Thymus (tissue), 11 donors: ENCODE data around the gene KLHDC8A. TPM values are rescaled to one million over a fixed set of nuclear protein-coding genes. Genes with fewer than 3 reads are reported as not detected.
"Not testable (repeated sequence)": the region's sequence is repeated elsewhere in the genome, so short reads cannot be mapped to it uniquely, and the experiment has no call there.

ENCODE experiments used
- DNase-seq, 9 donors: peaks; one replicate each; pipeline ENCODE4 v3.0.0-alpha.2; 2013; ENCODE audit warnings: low spot score in 9 of 9, low read depth in 6 of 9, missing footprints in 1 of 9
- H3K27ac ChIP-seq, 2 donors: one replicate each; pipeline ENCODE4 v1.5.1; 2013; ENCODE audit warnings: control low read depth in 1 of 2, low read depth in 1 of 2, low read length in 1 of 2, mild to moderate bottlenecking in 1 of 2, moderate library complexity in 1 of 2
- H3K27me3 ChIP-seq, 2 donors: one replicate each; pipeline ENCODE4 v1.5.1; 2013; ENCODE audit warnings: low read length in 1 of 2; ENCODE audit not compliant: control insufficient read depth in 2 of 2, insufficient read depth in 1 of 2
- H3K36me3 ChIP-seq, 2 donors: one replicate each; pipeline ENCODE4 v1.5.1; 2013; ENCODE audit warnings: low read length in 1 of 2, mild to moderate bottlenecking in 1 of 2, moderate library complexity in 1 of 2; ENCODE audit not compliant: control insufficient read depth in 2 of 2, insufficient read depth in 2 of 2
- H3K4me1 ChIP-seq, 2 donors: one replicate each; pipeline ENCODE4 v1.5.1; 2013; ENCODE audit warnings: low read length in 2 of 2; ENCODE audit not compliant: control insufficient read depth in 2 of 2, insufficient read depth in 2 of 2
- H3K4me3 ChIP-seq, 2 donors: one replicate each; pipeline ENCODE4 v1.5.1; 2013; ENCODE audit warnings: low read length in 2 of 2, control low read depth in 1 of 2, mild to moderate bottlenecking in 1 of 2
- H3K9me3 ChIP-seq, 2 donors: one replicate each; pipeline ENCODE4 v1.5.1; 2013; ENCODE audit warnings: low read length in 1 of 2, mild to moderate bottlenecking in 1 of 2; ENCODE audit not compliant: control insufficient read depth in 2 of 2, insufficient read depth in 1 of 2
- WGBS: extraction: QIAGEN DNeasy Blood & Tissue Kit; methylation state at CpG from one replicate; pipeline ENCODE4 v1.1.7; 2013; 5-methylcytosine and 5-hydroxymethylcytosine counted together
- polyA plus RNA-seq: library from polyadenylated mRNA; stranded (reverse); fragments of 200-250 nt; gene quantifications from one replicate; pipeline ENCODE4 v1.2.3, GENCODE V29; 2013
- total RNA-seq: library from RNA; stranded (reverse); fragments of 120-200 nt; gene quantifications from one replicate; pipeline ENCODE4 v1.2.4, GENCODE V29; 2013
- donor health status: healthy.

The KLHDC8A gene
- total and polyA plus RNA-seq, 2 donors: 0.19 to 0.50 TPM

GRCh38 chr1:205373798-205374175 is 17.1 kb upstream of the KLHDC8A start:
- WGBS: 91% methylated on average over 2 of the region's 2 CpGs
- no peaks in the 10 kb centered on the region for H3K4me1 ChIP-seq
- no peak overlapping the region for H3K27ac ChIP-seq
- DNase-seq: no peak
- no peaks in the 10 kb centered on the region for H3K36me3 ChIP-seq
- no peak overlapping the region for H3K4me3 ChIP-seq
- no peaks in the 10 kb centered on the region for H3K9me3 ChIP-seq
- H3K27me3 ChIP-seq: peaks cover 2 to 28% of the 10 kb centered on the region in 2 donors

DNA sequence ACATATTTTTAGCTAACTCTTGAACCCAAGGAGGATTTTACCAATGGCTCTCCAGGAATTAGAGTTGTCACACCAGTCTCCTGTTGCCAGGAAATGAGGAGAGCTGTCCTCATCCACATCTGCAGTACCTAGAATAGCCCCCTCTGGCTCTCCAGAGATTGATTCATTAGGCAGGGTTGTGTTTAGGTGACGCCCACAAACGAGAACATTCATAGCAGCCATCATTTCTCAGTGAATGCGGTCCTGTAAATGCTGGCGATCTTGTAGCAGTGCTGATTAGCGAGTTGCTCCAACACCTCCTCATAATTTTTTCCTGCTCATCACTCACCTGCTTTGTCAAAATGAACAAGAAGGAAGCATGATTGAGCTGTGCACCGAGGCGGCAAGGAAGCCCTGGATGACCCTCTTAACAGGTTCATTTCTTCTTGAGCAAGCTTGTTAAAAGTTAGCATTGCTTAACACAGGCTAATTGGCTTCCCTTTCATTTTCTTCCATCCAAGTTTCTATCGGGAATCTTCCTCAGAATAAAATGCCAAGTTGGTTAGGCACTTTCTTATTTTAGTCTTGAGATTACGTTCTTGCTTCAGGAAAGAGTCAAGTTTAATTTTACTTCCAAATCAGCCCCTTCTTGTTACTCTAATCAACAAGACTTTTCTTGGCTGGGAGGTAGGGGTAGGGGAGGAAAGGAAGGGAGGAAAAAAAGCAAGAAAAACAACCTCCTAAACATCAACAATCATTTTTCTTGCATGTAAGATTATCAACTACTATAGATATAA is 16.5 kb upstream of the KLHDC8A start:
- Histone ChIP-seq H3K4me1 (no peaks in the 10 kb centered on the region), H3K4me3 (no peak overlapping the region), H3K27ac (no peak overlapping the region), H3K36me3 (no peaks in the 10 kb centered on the region), H3K9me3 (no peaks in the 10 kb centered on the region), H3K27me3 (peaks cover 2 to 23% of the 10 kb centered on the region in 2 donors)
- DNase-seq: no peak
- 82% methylated on average over 9 of the region's 9 CpGs for WGBS

- Histone ChIP-seq H3K9me3 (no peaks in the 10 kb centered on the region), H3K4me1 (no peaks in the 10 kb centered on the region), H3K4me3 (no peak overlapping the region), H3K36me3 (no peaks in the 10 kb centered on the region), H3K27ac (no peak overlapping the region), H3K27me3 (peaks cover 2 to 17% of the 10 kb centered on the region in 2 donors)
- 93% methylated on average over 11 of the region's 11 CpGs for WGBS
- DNase-seq: no peak
Observed at GRCh38 chr1:205371871-205372660, 15.3 kb upstream of the KLHDC8A start.

- DNase-seq: no peak
- H3K4me1 ChIP-seq: no peaks in the 10 kb centered on the region
- no peaks in the 10 kb centered on the region for H3K9me3 ChIP-seq
- peaks cover 2 to 9% of the 10 kb centered on the region in 2 donors for H3K27me3 ChIP-seq
- no peak overlapping the region for H3K27ac ChIP-seq
- no peaks in the 10 kb centered on the region for H3K36me3 ChIP-seq
- no peak overlapping the region for H3K4me3 ChIP-seq
Observed at GRCh38 chr1:205370780-205371179, 14.1 kb upstream of the KLHDC8A start.

- 44% methylated on average over 3 of the region's 3 CpGs for WGBS
- Histone ChIP-seq H3K36me3 (no peaks in the 10 kb centered on the region), H3K4me1 (no peaks in the 10 kb centered on the region), H3K9me3 (no peaks in the 10 kb centered on the region), H3K27me3 (peaks cover 0 to 5% of the 10 kb centered on the region in 2 donors), H3K4me3 (no peak overlapping the region), H3K27ac (no peak overlapping the region)
- DNase-seq: no peak
Observed at GRCh38 chr1:205369701-205370123, 13.0 kb upstream of the KLHDC8A start.

DNA sequence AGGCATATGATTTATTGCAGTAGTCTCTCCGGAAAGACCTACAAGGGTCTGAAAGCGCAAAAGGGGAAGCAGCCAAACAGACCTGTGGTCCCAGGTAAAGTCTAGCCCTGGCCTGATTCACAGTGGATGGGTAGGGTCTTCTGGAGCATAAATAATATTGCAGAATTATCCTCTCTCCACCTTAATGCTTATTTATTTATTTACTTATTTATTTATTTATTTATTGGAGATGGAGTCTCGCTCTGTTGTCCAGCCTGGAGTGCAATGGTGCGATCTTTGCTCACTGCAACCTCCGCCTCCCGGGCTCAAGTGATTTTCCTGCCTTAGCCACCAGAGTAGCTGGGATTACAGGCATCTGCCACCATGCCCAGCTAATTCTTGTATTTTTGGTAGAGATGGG is 11.8 kb upstream of the KLHDC8A start:
- Histone ChIP-seq H3K27me3 (no peaks in the 10 kb centered on the region), H3K4me3 (no peak overlapping the region), H3K36me3 (no peaks in the 10 kb centered on the region), H3K9me3 (no peaks in the 10 kb centered on the region), H3K4me1 (no peaks in the 10 kb centered on the region), H3K27ac (no peak overlapping the region)
- no peak for DNase-seq
- 93% methylated on average over 6 of the region's 6 CpGs for WGBS

GRCh38 chr1:205365945-205366463 is 9.3 kb upstream of the KLHDC8A start:
- 65% methylated on average over 8 of the region's 8 CpGs for WGBS
- Histone ChIP-seq H3K4me1 (no peaks in the 10 kb centered on the region), H3K27ac (no peak overlapping the region), H3K27me3 (peaks cover 0 to 7% of the 10 kb centered on the region in 2 donors), H3K36me3 (no peaks in the 10 kb centered on the region), H3K4me3 (no peak overlapping the region), H3K9me3 (no peaks in the 10 kb centered on the region)
- no peak for DNase-seq

GRCh38 chr1:205365086-205365485 is 8.4 kb upstream of the KLHDC8A start:
- H3K27ac ChIP-seq, H3K36me3 ChIP-seq, H3K4me1 ChIP-seq, H3K4me3 ChIP-seq, DNase-seq, H3K9me3 ChIP-seq: not testable (repeated sequence)
- 86% methylated on average over 8 of the region's 8 CpGs for WGBS
- peaks cover 0 to 13% of the 10 kb centered on the region in 2 donors for H3K27me3 ChIP-seq

DNA sequence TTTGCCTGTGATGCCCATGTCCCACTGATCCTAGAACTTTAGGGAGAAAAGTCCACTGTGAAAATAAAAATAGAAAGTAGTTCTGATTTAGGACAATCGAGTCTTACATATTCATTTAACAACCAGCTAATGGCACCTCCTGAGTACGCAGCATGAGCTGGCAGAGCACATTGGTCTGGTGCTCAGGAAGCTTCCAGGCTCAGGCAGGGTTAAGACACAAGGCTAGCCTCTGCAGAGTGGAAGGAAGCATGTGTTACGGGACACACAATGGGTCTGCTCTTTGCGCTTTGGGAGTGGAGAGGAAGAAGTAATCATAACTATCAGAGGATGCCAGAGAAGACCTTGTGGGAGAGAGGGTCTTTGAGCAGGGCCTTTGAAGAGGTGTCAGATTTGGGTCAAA is 4.2 kb upstream of the KLHDC8A start:
- WGBS: 92% methylated on average over 4 of the region's 4 CpGs

More for the DNA sequence above, 4.2 kb upstream of the KLHDC8A start:
- H3K9me3 ChIP-seq: no peaks in the 10 kb centered on the region
- no peaks in the 10 kb centered on the region for H3K36me3 ChIP-seq
- no peak overlapping the region for H3K4me3 ChIP-seq
- no peaks in the 10 kb centered on the region for H3K4me1 ChIP-seq
- DNase-seq: no peak
- no peak overlapping the region for H3K27ac ChIP-seq
- peaks cover 0 to 40% of the 10 kb centered on the region in 2 donors for H3K27me3 ChIP-seq
